Measurements from ENCODE around the gene YIF1A.

DNA sequence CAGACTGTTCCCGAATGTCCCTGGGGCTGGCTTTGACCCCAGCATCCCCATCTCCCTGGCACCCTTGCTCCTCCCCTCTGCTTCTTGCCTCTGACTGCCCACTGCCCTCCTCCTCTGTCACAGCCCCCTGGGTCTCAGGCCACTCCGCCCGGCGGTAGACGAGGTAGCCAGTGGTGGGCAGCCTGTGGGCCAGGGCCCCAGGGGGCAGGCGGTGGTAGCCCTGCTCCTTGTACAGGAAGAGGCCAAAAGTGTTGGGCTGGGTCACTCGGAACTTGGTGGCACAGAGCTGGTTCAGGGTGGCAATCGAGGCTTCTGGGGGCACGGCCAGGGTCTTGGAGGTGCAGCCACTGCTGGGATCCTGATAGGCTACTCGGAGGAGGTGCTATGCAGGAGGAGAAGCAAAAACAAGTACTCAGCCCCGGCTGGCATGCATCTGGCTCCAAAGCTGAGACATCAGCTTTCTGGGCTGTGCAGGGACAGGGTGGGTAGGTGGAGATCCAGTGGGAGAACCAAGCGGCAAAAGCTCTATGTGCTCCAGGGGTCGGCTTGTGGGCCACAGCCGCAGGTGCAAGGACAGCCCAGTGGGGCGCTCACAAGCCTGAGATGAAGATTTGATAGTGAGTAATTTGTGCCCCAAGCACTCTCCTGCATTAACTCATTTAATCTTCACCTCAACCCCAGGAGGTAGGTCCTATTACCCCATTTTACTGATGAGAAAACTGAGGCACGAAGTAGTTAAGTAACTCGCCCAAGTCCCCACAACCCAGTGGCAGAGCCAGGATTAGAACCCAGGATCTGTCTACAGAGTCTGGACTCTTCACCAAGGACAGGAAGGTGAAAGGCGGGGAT lies 43.7 kb upstream of the YIF1A start:
- TF ChIP-seq, protein P1, sequence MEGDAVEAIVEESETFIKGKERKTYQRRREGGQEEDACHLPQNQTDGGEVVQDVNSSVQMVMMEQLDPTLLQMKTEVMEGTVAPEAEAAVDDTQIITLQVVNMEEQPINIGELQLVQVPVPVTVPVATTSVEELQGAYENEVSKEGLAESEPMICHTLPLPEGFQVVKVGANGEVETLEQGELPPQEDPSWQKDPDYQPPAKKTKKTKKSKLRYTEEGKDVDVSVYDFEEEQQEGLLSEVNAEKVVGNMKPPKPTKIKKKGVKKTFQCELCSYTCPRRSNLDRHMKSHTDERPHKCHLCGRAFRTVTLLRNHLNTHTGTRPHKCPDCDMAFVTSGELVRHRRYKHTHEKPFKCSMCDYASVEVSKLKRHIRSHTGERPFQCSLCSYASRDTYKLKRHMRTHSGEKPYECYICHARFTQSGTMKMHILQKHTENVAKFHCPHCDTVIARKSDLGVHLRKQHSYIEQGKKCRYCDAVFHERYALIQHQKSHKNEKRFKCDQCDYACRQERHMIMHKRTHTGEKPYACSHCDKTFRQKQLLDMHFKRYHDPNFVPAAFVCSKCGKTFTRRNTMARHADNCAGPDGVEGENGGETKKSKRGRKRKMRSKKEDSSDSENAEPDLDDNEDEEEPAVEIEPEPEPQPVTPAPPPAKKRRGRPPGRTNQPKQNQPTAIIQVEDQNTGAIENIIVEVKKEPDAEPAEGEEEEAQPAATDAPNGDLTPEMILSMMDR (optimal IDR thresholded peaks at IDR 0.05 in 1 of 3, IDR thresholded peaks at IDR 0.05 in 1 of 3, conservative IDR thresholded peaks at IDR 0.05 in 1 of 3; ENCODE audit: extremely low read depth in 1 of 3, insufficient read depth in 2 of 3, low read length in 3 of 3) = no peak
- no peak for TF ChIP-seq EZH2 (IDR thresholded peaks at IDR 0.05; ENCODE audit: low read length)
